ENCODE data around the gene LDLRAD4. TPM values are rescaled to one million over a fixed set of nuclear protein-coding genes. Genes with fewer than 3 reads are reported as not detected.

The LDLRAD4 gene
- total RNA-seq, 1 experiment from 2014 or later = 3.6 TPM

GRCh38 chr18:13306583-13306982, 88.0 kb downstream of the LDLRAD4 start:
- Histone ChIP-seq H3K9me3 (ENCODE audit: low read depth, low read length, poor library complexity, severe bottlenecking) (no peaks in the 10 kb centered on the region), H3K4me1 (ENCODE audit: insufficient read depth, low read length, poor library complexity, severe bottlenecking) (peaks cover 10% of the 10 kb centered on the region), H3K36me3 (ENCODE audit: insufficient read depth, low read length, poor library complexity, severe bottlenecking) (no peaks in the 10 kb centered on the region), H3K4me3 (ENCODE audit: low read depth, low read length, poor library complexity, severe bottlenecking) (no peak overlapping the region), H3K27me3 (replicated peaks; ENCODE audit: insufficient read depth, low read depth, low read length, poor library complexity) (no peaks in the 10 kb centered on the region), H3K27ac (ENCODE audit: low read depth, low read length, poor library complexity, severe bottlenecking) (no peak overlapping the region)
- ChIA-PET CTCF (no interaction called here), POLR2A (ENCODE audit: low non-redundant PET) (no interaction called here)
- DNase-seq (ENCODE audit: low spot score) = no peak
- no TSS peak for BruUV-seq (replicated peaks)
- TF ChIP-seq EZH2 (IDR thresholded peaks at IDR 0.05; ENCODE audit: borderline replicate concordance, low read depth, low read length, poor library complexity, severe bottlenecking) = no peak
- no peak for TF ChIP-seq CTCF (conservative IDR thresholded peaks at IDR 0.05; ENCODE audit: low read depth, low read length)
- intact Hi-C loops (cut with micrococcal nuclease; ENCODE audit: unreplicated experiment) = no loop called here

- Histone ChIP-seq H3K4me1 (ENCODE audit: insufficient read depth, low read length, poor library complexity, severe bottlenecking) (no peaks in the 10 kb centered on the region), H3K27me3 (replicated peaks; ENCODE audit: insufficient read depth, low read depth, low read length, poor library complexity) (no peaks in the 10 kb centered on the region), H3K27ac (ENCODE audit: low read depth, low read length, poor library complexity, severe bottlenecking) (no peak overlapping the region), H3K4me3 (ENCODE audit: low read depth, low read length, poor library complexity, severe bottlenecking) (no peak overlapping the region), H3K9me3 (ENCODE audit: low read depth, low read length, poor library complexity, severe bottlenecking) (no peaks in the 10 kb centered on the region), H3K36me3 (ENCODE audit: insufficient read depth, low read length, poor library complexity, severe bottlenecking) (no peaks in the 10 kb centered on the region)
- no TSS peak for BruUV-seq (replicated peaks)
- intact Hi-C loops (cut with micrococcal nuclease; ENCODE audit: unreplicated experiment) = no loop called here
- ChIA-PET POLR2A (ENCODE audit: low non-redundant PET) (no interaction called here), CTCF (no interaction called here)
- no peak for TF ChIP-seq CTCF (conservative IDR thresholded peaks at IDR 0.05; ENCODE audit: low read depth, low read length)
- no peak for TF ChIP-seq EZH2 (IDR thresholded peaks at IDR 0.05; ENCODE audit: borderline replicate concordance, low read depth, low read length, poor library complexity, severe bottlenecking)
- no peak for DNase-seq (ENCODE audit: low spot score)
These were observed 89.8 kb downstream of the LDLRAD4 start for GRCh38 chr18:13308369-13308768.

- H3K36me3 ChIP-seq (ENCODE audit: insufficient read depth, low read length, poor library complexity, severe bottlenecking) = no peaks in the 10 kb centered on the region
- ChIA-PET CTCF (no interaction called here), POLR2A (ENCODE audit: low non-redundant PET) (no interaction called here)
- no TSS peak for BruUV-seq (replicated peaks)
- no peak overlapping the region for H3K27ac ChIP-seq (ENCODE audit: low read depth, low read length, poor library complexity, severe bottlenecking)
- H3K4me1 ChIP-seq (ENCODE audit: insufficient read depth, low read length, poor library complexity, severe bottlenecking) = no peaks in the 10 kb centered on the region
- TF ChIP-seq EZH2 (IDR thresholded peaks at IDR 0.05; ENCODE audit: borderline replicate concordance, low read depth, low read length, poor library complexity, severe bottlenecking) = no peak
- no peak for TF ChIP-seq CTCF (conservative IDR thresholded peaks at IDR 0.05; ENCODE audit: low read depth, low read length)
- H3K27me3 ChIP-seq (replicated peaks; ENCODE audit: insufficient read depth, low read depth, low read length, poor library complexity) = no peaks in the 10 kb centered on the region
- intact Hi-C loops (cut with micrococcal nuclease; ENCODE audit: unreplicated experiment) = no loop called here
- no peak overlapping the region for H3K4me3 ChIP-seq (ENCODE audit: low read depth, low read length, poor library complexity, severe bottlenecking)
- no peaks in the 10 kb centered on the region for H3K9me3 ChIP-seq (ENCODE audit: low read depth, low read length, poor library complexity, severe bottlenecking)
- DNase-seq (ENCODE audit: low spot score) = no peak
These were observed 90.6 kb downstream of the LDLRAD4 start for GRCh38 chr18:13309031-13309747.

Data from A673 (cell line).